ENCODE data around the gene C9orf72. TPM values are rescaled to one million over a fixed set of nuclear protein-coding genes. Genes with fewer than 3 reads are reported as not detected.

C9orf72 gene
- total and polyA plus RNA-seq, 2 of the 8 experiments (the other 6 are each of a cell fraction or from before 2014, with no cell fraction given) = 7.2 to 17.5 TPM

- TF ChIP-seq CHD7 (IDR thresholded peaks at IDR 0.05; ENCODE audit: insufficient replicate concordance, low read length) (no peak), EP300 (IDR thresholded peaks at IDR 0.05; ENCODE audit: borderline replicate concordance in 1 of 2, low read depth in 2 of 2, low read length in 2 of 2) (no peak)
Measured at GRCh38 chr9:27523141-27523540, 50.1 kb downstream of the C9orf72 start (continued).
